Measurements from ENCODE around the gene ARHGEF28. TPM values are rescaled to one million over a fixed set of nuclear protein-coding genes. Genes with fewer than 3 reads are reported as not detected.

ARHGEF28 gene
- total RNA-seq, 4 donors from 2014 or later = 0.52 to 1.2 (median 0.98) TPM

- no peak for ATAC-seq
- no peak for DNase-seq
- Histone ChIP-seq H3K9me3 (no peaks in the 10 kb centered on the region), H3K27me3 (no peaks in the 10 kb centered on the region), H3K4me1 (no peaks in the 10 kb centered on the region), H3K36me3 (no peaks in the 10 kb centered on the region), H3K27ac (no peak overlapping the region), H3K4me3 (no peak overlapping the region)
- in situ Hi-C loops (cut with MboI; ENCODE audit: low sequenced_read_pairs in 4 of 4) = no loop called here
- no peak for TF ChIP-seq POLR2A (IDR thresholded peaks at IDR 0.05)
- no peak for TF ChIP-seq CTCF (IDR thresholded peaks at IDR 0.05 in 4 of 5, conservative IDR thresholded peaks at IDR 0.05 in 1 of 5)
- intact Hi-C loops (cut with DNase I; ENCODE audit: low total_unique reads) = no loop called here
Measured at GRCh38 chr5:73989956-73990355, 364.0 kb downstream of the ARHGEF28 start.

Other genes starting within 250 kb of the ARHGEF28 start
- under 1 TPM in 3 of 4 donors, not detected in 1; 0.33 to 0.49 (median 0.41) TPM for gene FOXD1, start 177.4 kb upstream of the ARHGEF28 start, total RNA-seq
- gene BTF3, start 127.8 kb upstream of the ARHGEF28 start, total RNA-seq = 100 to 1,000 TPM; 517 to 641 (median 546) TPM
- gene ANKRA2, start 60.6 kb upstream of the ARHGEF28 start, total RNA-seq = 10 to 100 TPM in 3 of 4 donors, 1 to 10 TPM in 1; 9.2 to 17.1 (median 12.7) TPM
- 10 to 100 TPM in 3 of 4 donors, 1 to 10 TPM in 1; 8.3 to 26.9 (median 15.4) TPM for gene UTP15, start 60.5 kb upstream of the ARHGEF28 start, total RNA-seq